H1 (cell line): ENCODE measurements around the gene ZNF619. TPM values are rescaled to one million over a fixed set of nuclear protein-coding genes. Genes with fewer than 3 reads are reported as not detected.

Experiments used
- ATF2 ChIP-seq: IDR thresholded peaks from 2 replicates; pipeline ENCODE4 v1.6.1; 2012; ENCODE audit warnings: low read length, inconsistent platforms
- CREB1 ChIP-seq: IDR thresholded peaks from 2 replicates; pipeline ENCODE4 v1.6.1; 2012; ENCODE audit warnings: inconsistent platforms
- CTBP2 ChIP-seq: IDR thresholded peaks from 2 replicates; pipeline ENCODE4 v1.7.0; 2011; ENCODE audit warnings: borderline replicate concordance, mild to moderate bottlenecking, moderate library complexity, mixed read lengths, low read length; ENCODE audit not compliant: insufficient read depth, insufficient read length
- CTCF ChIP-seq, 3 experiments: IDR thresholded peaks; 1 replicate in 2 of 3; 2 replicates in 1 of 3; pipeline versions ENCODE4 v1.5.1 to v1.6.1; 2011; ENCODE audit warnings: low read length in 3 of 3, mild to moderate bottlenecking in 3 of 3, inconsistent platforms in 2 of 3, low read depth in 1 of 3, moderate library complexity in 1 of 3; ENCODE audit not compliant: insufficient read depth in 1 of 3; ENCODE audit errors: control extremely low read depth in 1 of 3
- E2F6 ChIP-seq: IDR thresholded peaks from 2 replicates; pipeline ENCODE4 v1.6.1; 2012; ENCODE audit warnings: inconsistent platforms
- EGR1 ChIP-seq: IDR thresholded peaks from 2 replicates; pipeline ENCODE4 v1.6.1; 2011; ENCODE audit warnings: low read depth, low read length, borderline replicate concordance
- EZH2 ChIP-seq: fragments of 200-600 bp; sonication (generic); IDR thresholded peaks from 2 replicates; pipeline ENCODE4 v1.7.1; 2012; ENCODE audit warnings: low read depth, mild to moderate bottlenecking, moderate library complexity, low read length, inconsistent platforms; ENCODE audit not compliant: severe bottlenecking
- GABPA ChIP-seq: IDR thresholded peaks from 2 replicates; pipeline ENCODE4 v1.6.1; 2011; ENCODE audit warnings: mild to moderate bottlenecking, low read length, moderate library complexity, borderline replicate concordance; ENCODE audit not compliant: insufficient read depth
- JUND ChIP-seq: IDR thresholded peaks from 2 replicates; pipeline ENCODE4 v1.6.1; 2011; ENCODE audit warnings: mild to moderate bottlenecking, improper control_type of control experiment, low read length
- POLR2A ChIP-seq, 2 experiments: IDR thresholded peaks; 1 replicate in 1 of 2; 2 replicates in 1 of 2; pipeline ENCODE4 v1.6.1; 2011; ENCODE audit warnings: low read depth in 2 of 2, low read length in 2 of 2, mild to moderate bottlenecking in 2 of 2; ENCODE audit errors: control extremely low read depth in 1 of 2
- POLR2AphosphoS5 ChIP-seq: IDR thresholded peaks from 2 replicates; pipeline ENCODE4 v1.6.1; 2011; ENCODE audit warnings: low read depth, low read length
- RAD21 ChIP-seq, 2 experiments: IDR thresholded peaks in 1 of 2; conservative IDR thresholded peaks in 1 of 2; 2 replicates each; pipeline ENCODE4 v1.6.1; 2011; ENCODE audit warnings: low read depth in 2 of 2, low read length in 2 of 2, improper control_type of control experiment in 1 of 2, inconsistent platforms in 1 of 2, mild to moderate bottlenecking in 1 of 2, moderate library complexity in 1 of 2
- RBBP5 ChIP-seq: IDR thresholded peaks from 2 replicates; pipeline ENCODE4 v1.7.1; 2012; ENCODE audit warnings: low read depth, mild to moderate bottlenecking, inconsistent platforms, low read length, moderate library complexity, borderline replicate concordance
- RXRA ChIP-seq: IDR thresholded peaks from 2 replicates; pipeline ENCODE4 v1.6.1; 2011; ENCODE audit warnings: low read depth, mild to moderate bottlenecking, low read length, moderate library complexity; ENCODE audit not compliant: insufficient read depth
- SP2 ChIP-seq: IDR thresholded peaks from 2 replicates; pipeline ENCODE4 v1.6.1; 2012; ENCODE audit warnings: mild to moderate bottlenecking, low read length, inconsistent platforms
- SP4 ChIP-seq: IDR thresholded peaks from 2 replicates; pipeline ENCODE4 v1.6.1; 2012; ENCODE audit warnings: low read length, inconsistent platforms
- TAF1 ChIP-seq: IDR thresholded peaks from 2 replicates; pipeline ENCODE4 v1.6.1; 2011; ENCODE audit warnings: mild to moderate bottlenecking, low read depth, low read length
- ZNF274 ChIP-seq: IDR thresholded peaks from 2 replicates; pipeline ENCODE4 v1.7.0; 2012; ENCODE audit warnings: low read length, borderline replicate concordance; ENCODE audit errors: extremely low read depth
- polyA plus RNA-seq, 7 experiments: library from polyadenylated mRNA; depleted of rRNA in 3 of 7; stranded (reverse) in 5 of 7; unstranded in 2 of 7; fragments of >200 nt in 5 of 7; fragments of 200-250 nt in 2 of 7; gene quantifications; 1 replicate in 5 of 7; 2 replicates in 1 of 7; 4 replicates in 1 of 7; pipeline versions ENCODE4 v1.2.1 to v1.2.3, GENCODE V29; 2011 to 2013; ENCODE audit warnings: missing spikeins in 2 of 7, mixed read lengths in 2 of 7
- total RNA-seq: library from RNA; stranded (reverse); fragmentation: NEBNext Ultra II Directional; extraction: Animal tissue kit (Norgen Biotek cat#: 25700); gene quantifications from 2 replicates; pipeline ENCODE4 v1.2.1, GENCODE V29; 2021

Gene ZNF619
- total and polyA plus RNA-seq, 2 of the 8 experiments (the other 6 are each of a cell fraction or from before 2014, with no cell fraction given): 2.3 to 8.2 TPM

GRCh38 chr3:40505599-40506462 is 28.9 kb downstream of the ZNF619 start, which contains the start of gene ZNF620 (continued):
- no peak for TF ChIP-seq CTBP2
- TF ChIP-seq EGR1: peak; percentile 44; the same call in 1 of the 2 replicates
- peak; percentile 83; the same call in 1 of the 2 replicates for TF ChIP-seq RBBP5
- peak; percentile 32 to 47 (median 45) for TF ChIP-seq CTCF (IDR thresholded peaks at IDR 0.05; ENCODE audit: control extremely low read depth in 1 of 3, insufficient read depth in 1 of 3, low read depth in 1 of 3, low read length in 3 of 3)
- TF ChIP-seq TAF1: peak; percentile 83; the same call in 1 of the 2 replicates
- peak; percentile 82 for TF ChIP-seq GABPA
- peak; percentile 46 to 77; a peak in 2 of 3 replicates for TF ChIP-seq POLR2A (IDR thresholded peaks at IDR 0.05; ENCODE audit: control extremely low read depth in 1 of 2, low read depth in 2 of 2, low read length in 2 of 2)
- TF ChIP-seq SP2: peak; percentile 82
- no peak for TF ChIP-seq RXRA
- no peak for TF ChIP-seq ZNF274
- 0 out of 2 replicates have a peak, but pooled peaks have one; percentile 26 for TF ChIP-seq POLR2AphosphoS5
- no peak for TF ChIP-seq SP4
- peak; percentile 51; the same call in 1 of the 2 replicates for TF ChIP-seq E2F6
- peak; percentile 43; the same call in 1 of the 2 replicates for TF ChIP-seq ATF2
- no peak for TF ChIP-seq JUND
- TF ChIP-seq EZH2: no peak
- peak; percentile 45 to 52 for TF ChIP-seq RAD21 (IDR thresholded peaks at IDR 0.05 in 1 of 2, conservative IDR thresholded peaks at IDR 0.05 in 1 of 2; ENCODE audit: low read depth in 2 of 2, low read length in 2 of 2)
- peak; percentile 78 for TF ChIP-seq CREB1
